Right kidney (tissue), 1 donor: ENCODE results near the gene PKP3.
"Not testable (repeated sequence)": the region's sequence is repeated elsewhere in the genome, so short reads cannot be mapped to it uniquely, and the experiment has no call there.

ENCODE experiments used
- DNase-seq: peaks from one replicate; pipeline ENCODE4 v3.0.0-alpha.2; 2016

Gene PKP3

DNA sequence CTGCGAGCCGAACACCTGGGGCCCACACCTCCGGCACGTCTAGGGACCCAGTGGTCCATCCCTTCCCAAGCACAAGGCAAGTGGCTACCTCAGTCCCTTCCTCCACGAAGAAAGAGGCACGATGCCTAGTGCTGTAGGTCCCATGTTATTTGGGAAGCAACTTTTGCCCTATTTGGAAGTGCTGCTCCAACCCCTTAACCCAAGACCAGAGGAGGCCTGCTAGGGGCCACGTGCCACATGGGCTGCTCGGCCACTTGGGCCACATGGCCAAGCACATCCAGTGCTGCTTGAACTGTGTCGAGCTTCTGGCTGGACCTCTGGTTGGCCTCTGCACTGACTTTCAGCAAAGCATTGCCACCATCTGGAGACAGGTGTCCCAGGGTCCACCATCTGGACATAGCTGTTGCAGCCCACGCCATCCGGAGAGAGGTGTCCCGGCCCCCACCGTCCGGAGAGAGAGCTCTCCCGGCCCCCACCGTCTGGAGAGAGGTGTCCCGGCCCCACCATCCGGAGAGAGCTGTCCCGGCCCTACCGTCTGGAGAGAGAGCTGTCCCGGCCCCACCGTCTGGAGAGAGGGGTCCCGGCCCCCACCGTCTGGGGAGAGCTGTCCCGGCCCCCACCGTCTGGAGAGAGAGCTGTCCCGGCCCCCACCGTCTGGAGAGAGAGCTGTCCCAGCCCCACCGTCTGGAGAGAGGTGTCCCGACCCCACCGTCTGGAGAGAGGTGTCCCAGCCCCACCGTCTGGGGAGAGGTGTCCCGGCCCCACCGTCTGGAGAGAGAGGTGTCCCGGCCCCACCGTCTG is 31.2 kb upstream of the PKP3 start:
- no peak for DNase-seq

DNA sequence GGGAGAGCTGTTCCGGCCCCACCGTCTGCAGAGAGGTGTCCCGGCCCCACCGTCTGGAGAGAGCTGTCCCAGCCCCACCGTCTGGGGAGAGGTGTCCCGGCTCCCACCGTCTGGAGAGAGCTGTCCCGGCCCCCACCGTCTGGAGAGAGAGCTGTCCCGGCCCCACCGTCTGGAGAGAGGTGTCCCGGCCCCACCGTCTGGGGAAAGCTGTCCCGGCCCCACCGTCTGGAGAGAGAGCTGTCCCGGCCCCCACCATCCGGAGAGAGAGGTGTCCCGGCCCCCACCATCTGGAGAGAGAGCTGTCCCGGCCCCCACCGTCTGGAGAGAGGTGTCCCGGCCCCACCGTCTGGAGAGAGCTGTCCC is 30.6 kb upstream of the PKP3 start:
- not testable (repeated sequence) for DNase-seq

DNA sequence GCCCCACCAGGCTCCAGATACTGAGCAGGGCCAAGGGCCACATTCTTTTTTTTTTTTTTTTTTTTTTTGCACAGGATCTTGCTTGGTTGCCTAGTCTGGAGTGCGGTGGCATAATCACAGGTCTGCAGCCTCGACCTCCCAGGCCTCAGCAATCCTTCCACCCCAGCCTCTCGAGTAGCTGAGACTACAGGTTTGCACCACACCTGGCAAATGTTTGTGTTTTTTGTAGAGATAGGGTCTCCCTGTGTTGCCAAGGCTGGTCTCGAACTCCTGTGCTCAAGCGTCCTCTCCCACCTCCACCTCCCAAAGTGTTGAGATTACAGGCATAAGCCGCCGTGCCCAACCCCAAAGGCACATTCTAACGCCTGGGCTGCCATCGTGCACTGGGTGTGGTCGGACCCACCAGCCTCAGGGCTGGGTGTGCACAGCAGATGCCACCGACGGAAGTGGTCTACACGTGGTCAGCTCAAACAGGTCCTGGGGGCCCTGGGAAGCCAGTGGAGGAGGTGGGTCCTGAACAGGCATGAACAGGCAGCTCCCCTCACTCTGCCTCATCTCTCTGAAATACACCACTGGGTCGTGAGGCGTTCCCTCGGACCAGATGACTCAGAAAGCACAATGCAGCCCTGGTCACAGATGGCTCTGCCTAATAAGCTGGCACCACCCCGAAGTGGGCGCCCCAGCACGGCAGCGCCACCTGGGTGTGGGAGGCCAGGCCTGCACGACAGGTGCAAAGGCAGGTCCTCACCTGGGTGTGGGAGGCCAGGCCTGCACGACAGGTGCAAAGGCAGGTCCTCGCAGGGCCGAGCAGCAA is 29.9 kb upstream of the PKP3 start:
- no peak for DNase-seq

DNA sequence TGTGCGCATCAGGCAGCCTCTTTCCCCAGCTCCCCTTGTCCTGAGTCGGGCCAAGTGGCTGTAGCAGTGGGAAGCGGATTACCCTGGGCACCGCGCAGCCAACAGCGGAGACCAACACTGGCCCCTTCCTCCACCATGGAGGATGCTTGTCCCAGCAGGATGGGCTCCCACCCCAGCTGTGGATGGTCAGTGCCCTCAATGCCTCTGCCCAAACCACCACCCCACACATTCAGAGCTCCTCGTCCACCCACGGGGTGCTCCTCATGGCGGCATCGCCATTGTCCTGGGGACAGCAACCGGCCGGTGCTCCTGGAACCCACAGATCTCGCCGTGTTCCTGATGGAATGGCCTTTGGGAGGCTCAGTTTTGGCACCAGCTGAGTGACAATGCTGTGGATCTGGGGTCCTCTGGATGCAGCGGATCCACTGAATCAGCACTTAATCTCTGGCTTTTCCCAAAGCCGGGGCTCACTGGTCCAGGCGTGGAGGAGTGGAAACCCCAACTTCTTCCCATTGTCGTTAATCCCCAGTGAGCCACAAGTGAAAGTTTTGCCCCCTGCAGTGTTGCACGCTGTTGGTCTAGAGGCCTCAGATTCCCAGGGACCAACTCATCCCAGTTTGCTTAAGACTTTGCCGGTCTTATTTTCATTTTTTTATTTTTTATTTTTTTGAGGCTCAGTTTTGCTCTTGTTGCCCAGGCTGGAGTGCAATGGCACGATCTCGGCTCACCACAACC is 28.9 kb upstream of the PKP3 start:
- DNase-seq, result no peak

DNA sequence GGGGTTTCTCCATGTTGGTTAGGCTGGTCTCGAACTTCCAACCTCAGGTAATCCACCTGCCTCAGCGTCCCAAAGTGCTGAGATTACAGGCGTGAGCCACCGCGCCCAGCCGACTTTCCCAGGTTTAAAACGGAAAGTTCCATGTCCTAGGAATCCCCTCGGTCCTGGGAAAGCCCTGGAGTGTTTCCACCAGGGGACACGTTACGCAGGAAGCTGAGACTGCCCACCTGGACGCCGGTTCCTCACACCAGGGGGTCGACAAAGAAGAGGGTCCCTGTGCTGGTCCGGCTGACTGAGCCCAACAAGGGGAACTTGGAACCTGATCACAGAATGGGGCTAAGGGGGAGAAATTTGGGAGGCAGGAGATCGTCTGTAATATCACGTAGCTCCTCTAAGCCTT is 28.2 kb upstream of the PKP3 start:
- no peak for DNase-seq

DNA sequence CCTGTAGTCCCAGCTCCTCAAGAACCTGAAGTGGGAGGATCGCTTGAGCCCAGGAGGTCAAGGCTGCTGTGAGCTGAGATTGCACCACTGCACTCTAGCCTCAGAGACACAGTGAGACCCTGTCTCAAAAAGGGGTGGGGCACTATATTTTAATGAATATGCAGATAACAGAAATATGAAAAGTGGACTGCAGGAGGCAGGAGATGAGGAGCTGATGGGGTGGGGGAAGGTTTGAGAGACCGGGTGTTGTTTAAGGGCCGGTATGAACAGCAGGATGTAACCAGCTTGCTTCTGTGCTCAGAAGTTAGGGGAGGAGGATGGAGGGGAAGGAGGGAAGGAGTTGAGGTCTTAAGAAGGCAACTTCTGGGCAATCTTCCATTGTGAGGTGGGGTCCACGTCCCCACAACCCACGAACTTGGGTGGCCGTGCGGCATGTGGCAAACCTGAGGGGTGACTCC is 26.0 kb upstream of the PKP3 start:
- DNase-seq, result no peak

DNA sequence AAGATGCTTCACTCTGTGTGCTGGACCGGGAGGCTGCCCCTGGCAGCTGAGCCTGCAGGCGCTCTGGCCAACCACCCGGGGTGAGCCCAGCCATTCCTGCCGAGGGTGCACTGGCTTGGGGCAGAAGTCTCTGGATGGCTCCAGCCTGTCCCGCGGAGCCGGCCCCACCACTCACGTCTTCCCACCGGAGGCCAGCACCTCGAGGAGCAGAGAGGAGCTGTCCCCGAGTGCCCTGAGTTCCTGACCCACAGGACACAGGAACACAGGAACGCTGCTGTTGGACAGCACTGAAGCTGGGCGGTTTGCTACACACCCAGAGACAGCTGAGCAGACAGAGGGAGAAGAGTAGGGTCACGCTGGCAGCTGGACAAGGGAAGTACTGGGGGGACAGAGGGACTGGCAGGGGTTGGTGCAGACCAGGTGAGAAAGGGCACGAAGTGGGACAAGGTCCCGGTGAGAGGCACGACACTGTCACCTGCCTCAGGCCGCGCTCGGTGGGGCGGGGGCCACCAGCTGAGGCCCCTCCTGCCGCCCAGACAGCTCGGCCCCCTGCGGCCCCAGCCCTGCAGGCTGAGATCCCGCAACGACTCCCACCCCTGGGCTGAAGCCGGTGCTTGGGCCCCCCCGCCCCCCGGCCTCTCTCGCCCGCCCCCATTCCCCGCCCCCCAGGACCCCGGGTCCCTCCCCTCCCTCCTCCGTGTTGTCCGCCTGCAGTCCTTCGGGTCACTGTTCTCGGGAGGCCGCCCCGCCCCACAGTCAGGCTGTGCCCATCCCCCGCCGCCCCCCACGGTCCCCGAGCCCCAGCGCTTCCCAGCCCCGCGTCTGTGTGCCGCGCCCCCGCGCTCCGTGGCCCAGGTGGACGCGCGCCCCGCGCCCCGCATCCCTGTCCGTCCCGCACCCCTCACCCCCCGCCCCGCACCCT is 25.3 kb upstream of the PKP3 start:
- DNase-seq, result peak; percentile 77

DNA sequence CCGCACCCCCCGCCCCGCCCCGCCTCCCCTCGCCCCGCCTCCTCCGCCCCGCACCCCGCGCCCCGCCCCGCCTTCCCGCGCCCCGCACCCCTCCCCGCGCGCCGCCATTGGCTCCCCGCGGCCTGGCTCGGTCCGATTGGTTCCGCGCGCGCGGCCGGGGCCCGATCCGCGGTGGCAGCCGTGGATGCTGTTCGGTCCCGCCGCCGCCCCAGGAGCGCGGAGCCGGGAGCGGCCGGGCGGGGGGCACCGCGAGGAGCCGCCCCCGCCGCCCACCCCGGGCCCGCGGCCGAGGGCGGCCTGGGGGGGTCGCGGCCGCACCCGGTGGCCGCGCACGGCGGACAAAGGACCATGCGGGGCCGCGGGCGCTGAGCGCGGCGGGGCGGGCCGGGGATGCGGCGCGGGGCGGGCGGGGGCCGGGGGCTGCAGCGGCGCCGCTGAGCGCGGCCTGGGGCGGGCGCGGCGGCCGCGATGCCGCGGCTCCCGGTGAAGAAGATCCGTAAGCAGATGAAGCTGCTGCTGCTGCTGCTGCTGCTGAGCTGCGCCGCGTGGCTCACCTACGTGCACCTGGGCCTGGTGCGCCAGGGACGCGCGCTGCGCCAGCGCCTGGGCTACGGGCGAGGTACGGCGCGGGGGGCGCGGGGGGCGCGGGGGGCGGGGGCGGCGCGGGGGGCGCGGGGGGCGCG is 24.5 kb upstream of the PKP3 start, which contains the start of gene B4GALNT4:
Gene B4GALNT4 (plus strand): TSS at position 164 of the 683 bp plus-strand sequence. CDS start 305 bp downstream, at position 469.
- no peak for DNase-seq

DNA sequence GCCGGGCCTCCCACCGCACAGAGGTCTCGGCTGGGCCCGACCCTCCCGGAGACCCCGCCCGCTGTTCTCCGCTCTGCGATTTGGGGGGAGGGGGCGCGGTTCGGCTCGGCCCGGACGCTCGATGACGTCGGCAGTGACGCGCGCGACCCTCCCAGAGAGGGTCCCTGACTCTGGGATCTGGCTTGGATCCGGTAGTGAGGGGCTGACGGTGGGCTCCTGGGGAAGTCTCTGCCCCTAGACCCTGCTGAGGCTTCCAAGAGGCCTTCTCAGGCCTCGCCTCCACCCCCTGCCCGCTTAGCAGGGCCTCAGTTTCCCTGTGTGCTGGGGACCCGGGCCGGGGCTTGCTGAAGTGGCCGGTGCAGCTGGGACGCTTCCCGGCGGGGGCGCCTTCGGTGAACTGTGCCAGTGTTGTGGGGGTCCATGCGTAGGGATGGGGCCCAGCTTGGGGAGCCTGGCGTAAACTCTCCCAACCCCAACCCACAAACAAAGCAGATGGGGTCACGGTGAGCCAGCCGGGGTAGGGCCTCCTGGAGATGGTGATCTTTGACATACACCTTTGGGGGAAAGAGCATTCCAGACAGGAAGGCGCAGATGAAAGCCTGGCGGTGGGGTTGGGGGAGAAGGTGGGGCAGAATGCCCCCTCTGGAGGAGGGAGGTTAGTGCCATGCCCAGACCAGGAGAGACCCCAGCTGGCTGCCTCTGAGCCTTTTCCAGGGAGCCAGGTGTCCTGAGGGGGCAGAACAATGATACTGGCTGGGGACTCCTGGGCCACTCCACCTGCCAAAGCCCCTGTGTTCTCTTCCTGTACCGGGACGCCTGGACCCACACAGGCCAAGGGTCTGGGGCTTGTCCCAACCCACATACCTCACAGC is 23.7 kb upstream of the PKP3 start:
- DNase-seq, result peak; percentile 73

DNA sequence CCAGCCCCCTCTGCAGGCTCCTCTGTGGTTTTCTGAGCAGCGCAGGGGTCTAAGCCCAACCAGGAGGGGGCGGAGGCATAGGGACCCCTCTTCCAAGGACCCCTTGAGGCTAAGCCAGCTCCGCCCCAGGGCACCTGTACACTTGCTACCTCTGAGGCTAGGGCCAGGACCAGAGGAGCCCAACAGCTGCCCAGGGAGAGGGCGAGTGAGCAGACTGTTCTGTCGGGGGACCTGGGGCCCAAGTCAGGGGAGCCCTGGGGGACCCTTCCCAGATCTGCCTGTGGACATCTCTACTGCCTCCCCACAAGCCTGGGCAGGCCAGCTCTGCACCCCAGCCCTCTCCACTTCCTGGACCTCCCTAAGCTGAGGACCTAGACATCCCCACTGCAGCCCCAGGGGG is 23.0 kb upstream of the PKP3 start:
- DNase-seq, result no peak

DNA sequence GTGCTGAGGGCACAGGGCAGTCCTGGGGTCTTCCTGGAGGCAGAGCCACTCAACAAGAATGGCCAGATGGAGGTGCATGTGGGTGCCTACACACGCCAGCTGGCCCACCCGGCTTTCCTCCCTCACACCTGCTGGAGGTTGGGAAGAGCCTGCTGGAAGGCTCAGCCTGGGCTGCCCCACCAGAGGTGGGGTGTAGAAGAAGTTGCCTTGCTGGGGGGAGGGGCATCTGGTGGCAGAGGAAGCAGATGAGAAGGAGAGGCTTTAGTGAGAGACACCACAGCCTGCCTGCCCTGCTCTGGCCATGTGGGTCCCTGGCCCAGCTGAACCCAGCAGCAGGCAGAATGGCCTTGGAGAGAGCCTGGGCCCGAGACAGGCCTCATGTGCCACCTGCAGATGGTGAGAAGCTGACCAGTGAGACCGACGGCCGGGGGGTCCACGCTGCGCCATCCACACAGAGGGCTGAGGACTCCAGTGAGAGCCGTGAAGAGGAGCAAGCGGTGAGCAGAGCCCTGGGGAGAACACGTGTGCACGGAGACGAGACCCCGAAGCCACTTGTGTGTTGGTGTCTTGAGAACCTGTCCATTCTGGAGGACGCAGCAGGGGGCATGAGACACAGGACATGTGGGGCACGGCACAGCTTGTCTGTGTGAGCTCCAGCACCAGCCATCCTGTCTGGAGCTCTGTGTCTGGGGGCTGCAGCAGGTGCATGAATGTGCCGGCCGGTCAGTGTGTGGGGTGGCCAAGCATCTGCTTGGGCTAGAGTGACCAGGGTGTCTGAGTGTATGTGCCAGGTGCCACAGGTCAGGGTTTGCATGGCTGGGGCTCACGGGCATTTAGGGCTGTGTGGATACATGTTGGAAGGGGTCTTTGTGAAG is 22.1 kb upstream of the PKP3 start:
- DNase-seq, result no peak

DNA sequence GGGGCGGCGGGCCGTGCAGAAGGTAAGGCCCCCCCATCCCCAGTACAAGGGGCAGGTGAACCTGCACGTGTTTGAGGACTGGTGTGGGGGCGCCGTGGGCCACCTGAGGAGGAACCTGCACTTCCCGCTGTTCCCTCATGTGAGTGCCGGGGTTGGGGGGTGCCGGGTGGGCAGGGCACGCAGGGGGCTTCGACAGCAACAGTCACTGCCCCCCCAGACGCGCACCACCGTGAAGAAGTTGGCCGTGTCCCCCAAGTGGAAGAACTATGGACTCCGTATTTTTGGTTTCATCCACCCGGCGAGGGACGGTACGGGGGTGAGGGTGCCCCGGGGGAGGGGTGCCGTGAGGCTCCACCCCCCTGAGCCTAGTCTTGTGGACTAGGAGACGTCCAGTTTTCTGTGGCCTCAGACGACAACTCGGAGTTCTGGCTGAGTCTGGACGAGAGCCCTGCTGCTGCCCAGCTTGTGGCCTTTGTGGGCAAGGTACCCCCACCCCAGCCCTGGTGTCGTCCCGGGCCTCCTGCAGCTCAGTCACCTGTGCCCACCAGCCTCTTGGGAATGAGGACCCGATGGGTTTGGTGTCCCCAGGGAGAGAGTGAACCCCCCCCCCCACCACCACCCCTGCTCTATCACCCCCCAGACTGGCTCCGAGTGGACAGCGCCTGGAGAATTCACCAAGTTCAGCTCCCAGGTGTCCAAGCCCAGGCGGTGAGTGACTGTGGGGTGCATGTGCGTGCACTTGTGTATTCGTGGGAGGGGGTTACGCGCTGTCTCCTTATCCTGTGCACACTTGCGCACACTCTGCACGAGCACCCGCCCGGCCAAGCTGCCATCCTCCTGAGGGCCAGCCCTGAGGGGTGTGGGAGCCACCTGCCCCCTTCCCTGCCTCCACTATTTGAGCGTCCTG is 20.9 kb upstream of the PKP3 start:
- DNase-seq, result no peak

DNA sequence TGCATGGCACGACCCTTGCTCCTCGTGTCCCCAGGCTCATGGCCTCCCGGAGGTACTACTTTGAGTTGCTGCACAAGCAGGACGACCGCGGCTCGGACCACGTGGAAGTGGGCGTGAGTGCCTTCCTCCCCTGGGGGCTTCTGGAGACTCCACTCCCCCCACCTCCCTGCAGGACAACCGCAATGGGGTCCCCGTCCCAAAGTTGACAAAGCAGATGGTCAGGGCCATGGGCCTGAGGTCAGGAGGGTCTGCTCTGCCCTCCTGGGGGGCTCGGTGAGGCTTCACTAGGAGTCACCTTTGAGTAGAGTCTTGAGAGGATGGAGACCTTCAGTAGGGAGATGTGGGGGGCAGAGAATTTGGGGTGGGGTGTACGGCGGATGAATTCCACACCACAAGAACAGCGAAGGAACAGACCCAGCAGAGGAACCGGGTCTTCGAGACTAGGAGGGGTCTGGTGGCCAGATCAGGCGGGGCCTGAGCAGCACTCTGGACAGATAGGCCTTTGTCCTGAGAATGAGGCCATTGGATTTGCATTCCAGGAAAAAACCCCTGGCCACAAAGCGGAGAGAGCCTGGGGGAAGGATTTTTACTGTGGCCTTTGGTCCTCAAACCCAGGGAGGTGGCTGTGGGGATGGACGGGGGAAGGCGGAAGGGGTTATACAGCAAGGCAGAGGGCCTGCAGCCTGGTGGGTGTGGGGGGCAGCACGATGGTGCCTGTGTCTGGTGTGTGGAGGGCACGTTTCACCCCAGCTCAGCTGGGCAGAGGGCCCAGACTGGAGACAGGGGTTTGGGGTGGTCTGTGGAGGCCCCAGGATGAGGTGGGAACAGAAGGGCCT is 20.1 kb upstream of the PKP3 start:
- DNase-seq, result no peak

DNA sequence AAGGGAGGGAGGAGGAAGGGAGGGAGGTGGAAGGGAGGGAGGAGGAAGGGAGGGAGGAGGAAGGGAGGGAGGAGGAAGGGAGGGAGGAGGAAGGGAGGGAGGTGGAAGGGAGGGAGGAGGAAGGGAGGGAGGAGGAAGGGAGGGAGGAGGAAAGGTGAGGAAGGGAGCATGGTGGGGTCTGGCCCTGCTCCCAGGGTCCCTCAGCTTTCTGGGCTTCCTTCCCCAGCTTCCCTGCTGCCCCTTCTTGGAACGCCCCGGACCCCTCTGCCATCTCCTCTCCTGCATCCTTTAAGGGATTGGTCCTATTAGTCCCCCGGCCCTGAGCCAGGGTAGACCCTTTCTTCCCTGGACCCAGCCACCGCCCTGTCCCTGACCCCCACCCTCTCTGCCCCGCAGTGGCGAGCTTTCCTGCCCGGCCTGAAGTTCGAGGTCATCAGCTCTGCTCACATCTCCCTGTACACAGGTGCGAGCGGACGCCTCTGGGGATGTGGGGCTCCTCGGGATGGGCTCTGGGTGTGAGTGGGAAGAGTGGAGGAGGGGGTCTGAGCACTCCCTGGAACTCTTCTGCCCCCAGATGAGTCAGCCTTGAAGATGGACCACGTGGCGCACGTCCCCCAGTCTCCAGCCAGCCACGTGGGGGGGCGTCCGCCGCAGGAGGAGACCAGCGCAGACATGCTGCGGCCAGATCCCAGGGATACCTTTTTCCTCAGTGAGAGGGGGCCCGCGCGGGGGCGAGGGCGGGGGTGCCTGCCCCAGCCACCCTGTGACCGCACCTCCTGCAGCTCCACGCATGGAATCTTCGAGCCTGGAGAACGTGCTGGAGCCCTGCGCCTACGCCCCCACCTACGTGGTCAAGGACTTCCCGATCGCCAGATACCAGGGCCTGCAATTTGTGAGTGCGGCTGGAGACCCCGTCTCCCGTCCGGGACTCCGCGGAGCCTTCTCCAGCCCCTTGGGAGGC is 18.7 kb upstream of the PKP3 start:
- DNase-seq, result no peak

DNA sequence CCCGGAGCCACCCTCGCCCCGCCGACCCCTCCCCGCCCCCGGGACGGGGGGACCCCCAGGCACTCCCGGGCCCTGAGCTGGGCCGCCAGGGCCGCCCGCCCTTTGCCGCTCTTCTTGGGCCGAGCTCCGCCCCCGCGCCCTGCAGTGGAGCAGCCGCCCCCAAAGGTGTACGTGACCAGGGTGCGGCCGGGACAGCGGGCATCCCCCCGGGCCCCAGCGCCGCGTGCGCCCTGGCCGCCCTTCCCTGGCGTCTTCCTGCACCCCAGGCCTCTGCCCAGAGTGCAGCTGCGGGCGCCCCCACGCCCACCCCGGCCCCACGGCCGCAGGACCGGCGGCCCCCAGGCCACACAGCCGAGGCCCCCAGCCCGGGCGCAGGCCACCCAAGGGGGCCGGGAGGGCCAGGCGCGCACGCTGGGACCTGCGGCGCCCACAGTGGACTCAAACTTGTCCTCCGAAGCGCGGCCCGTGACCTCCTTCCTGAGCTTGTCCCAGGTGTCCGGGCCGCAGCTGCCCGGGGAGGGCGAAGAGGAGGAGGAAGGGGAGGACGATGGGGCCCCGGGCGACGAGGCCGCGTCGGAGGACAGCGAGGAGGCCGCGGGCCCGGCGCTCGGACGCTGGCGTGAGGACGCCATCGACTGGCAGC is 17.4 kb upstream of the PKP3 start:
- no peak for DNase-seq
